Sciatic nerve (tissue), 2 donors: ENCODE measurements around the gene RETREG3. TPM values are rescaled to one million over a fixed set of nuclear protein-coding genes. Genes with fewer than 3 reads are reported as not detected.

Experiments
- ATAC-seq: fragments of 200-7000 bp; cut with Tn5 transposase; one replicate; pipeline ENCODE4 v1.9.1; 2020; ENCODE audit warnings: mild to moderate bottlenecking, moderate library complexity
- DNase-seq: peaks from one replicate; pipeline ENCODE4 v3.0.0-alpha.2; 2020; ENCODE audit warnings: low spot score
- intact Hi-C: fragments of 100-400 bp; cut with DNase I; formaldehyde crosslinking; loops from one replicate; pipeline ENCODE4 v1.14.2; 2022
- total RNA-seq: library from RNA; stranded (reverse); fragmentation: NEBNext Ultra II Directional; extraction: Animal tissue kit (Norgen Biotek cat#: 25700); gene quantifications from one replicate; pipeline ENCODE4 v1.2.1, GENCODE V29; 2021
- donor health status: DM: no; HTN: no; CAD: no.
- donor health status: DM: no; HTN: no; CAD: no.

The RETREG3 gene
- total RNA-seq, 1 donor from 2014 or later, result 47.1 TPM

- ATAC-seq, result peak; percentile 85
- intact Hi-C loops, result no loop called here
- peak; percentile 84 for DNase-seq
Measured at GRCh38 chr17:42578282-42578869, 30.8 kb downstream of the RETREG3 start.

GRCh38 chr17:42577532-42578281 is 31.5 kb downstream of the RETREG3 start, which contains the start of gene PSMC3IP:
PSMC3IP (minus strand) TSS chr17:42577729; CDS start chr17:42577686, 43 bp downstream.
- intact Hi-C loops, result no loop called here
- ATAC-seq (peak; percentile 98), DNase-seq (peak; percentile 98)

- DNase-seq (no peak), ATAC-seq (no peak)
- intact Hi-C loops, result no loop called here
Measured at GRCh38 chr17:42577140-42577531, 32.0 kb downstream of the RETREG3 start.

- ATAC-seq (no peak), DNase-seq (no peak)
- intact Hi-C loops, result no loop called here
Measured at GRCh38 chr17:42574463-42574862, 34.7 kb downstream of the RETREG3 start.

- no peak for DNase-seq
- ATAC-seq, result no peak
- intact Hi-C loops, result no loop called here
Measured at GRCh38 chr17:42573095-42573494, 36.1 kb downstream of the RETREG3 start.

DNA sequence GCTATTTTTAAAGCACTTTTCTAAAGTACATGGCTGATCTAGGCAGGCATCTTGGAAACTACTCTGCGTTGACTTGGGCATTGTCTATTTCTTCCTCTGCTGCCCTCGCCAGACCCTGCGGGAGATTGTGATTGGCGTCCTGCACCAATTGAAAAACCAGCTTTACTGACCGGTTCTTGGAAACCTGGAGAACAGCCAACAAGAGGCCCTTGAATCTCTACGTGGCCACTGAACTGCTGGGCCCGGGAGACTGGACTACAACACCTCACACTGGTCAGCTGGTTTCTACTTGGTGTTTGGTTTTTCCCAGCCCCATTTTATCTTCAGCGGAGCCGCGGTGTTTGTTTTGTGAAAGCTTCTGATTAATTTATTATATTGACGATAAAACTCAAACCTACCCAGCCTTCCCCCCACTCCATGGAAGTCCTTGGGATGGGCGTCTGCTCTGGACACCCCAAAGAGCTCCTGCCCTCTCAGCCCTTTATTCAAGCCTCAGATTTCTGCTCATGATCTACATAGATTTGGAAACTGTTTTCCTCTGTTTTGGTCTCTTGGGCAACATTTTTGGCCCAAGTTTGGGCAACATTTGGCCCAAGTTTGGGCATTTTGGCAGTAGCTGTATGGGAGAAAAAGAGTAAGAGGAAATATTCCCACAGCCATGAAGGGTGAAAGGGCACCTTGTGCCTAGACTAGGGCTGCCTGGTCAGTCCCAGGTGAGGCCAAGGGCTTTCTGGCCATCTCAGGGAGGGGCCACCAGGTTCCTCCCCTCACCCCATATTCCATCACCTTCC is 37.5 kb downstream of the RETREG3 start:
- ATAC-seq (no peak), DNase-seq (no peak)

GRCh38 chr17:42568341-42569111 is 40.6 kb downstream of the RETREG3 start:
- intact Hi-C loops, result no loop called here
- peak; percentile 55 for DNase-seq
- no peak for ATAC-seq

More for the DNA sequence above, 37.5 kb downstream of the RETREG3 start:
- intact Hi-C loops, result no loop called here

DNA sequence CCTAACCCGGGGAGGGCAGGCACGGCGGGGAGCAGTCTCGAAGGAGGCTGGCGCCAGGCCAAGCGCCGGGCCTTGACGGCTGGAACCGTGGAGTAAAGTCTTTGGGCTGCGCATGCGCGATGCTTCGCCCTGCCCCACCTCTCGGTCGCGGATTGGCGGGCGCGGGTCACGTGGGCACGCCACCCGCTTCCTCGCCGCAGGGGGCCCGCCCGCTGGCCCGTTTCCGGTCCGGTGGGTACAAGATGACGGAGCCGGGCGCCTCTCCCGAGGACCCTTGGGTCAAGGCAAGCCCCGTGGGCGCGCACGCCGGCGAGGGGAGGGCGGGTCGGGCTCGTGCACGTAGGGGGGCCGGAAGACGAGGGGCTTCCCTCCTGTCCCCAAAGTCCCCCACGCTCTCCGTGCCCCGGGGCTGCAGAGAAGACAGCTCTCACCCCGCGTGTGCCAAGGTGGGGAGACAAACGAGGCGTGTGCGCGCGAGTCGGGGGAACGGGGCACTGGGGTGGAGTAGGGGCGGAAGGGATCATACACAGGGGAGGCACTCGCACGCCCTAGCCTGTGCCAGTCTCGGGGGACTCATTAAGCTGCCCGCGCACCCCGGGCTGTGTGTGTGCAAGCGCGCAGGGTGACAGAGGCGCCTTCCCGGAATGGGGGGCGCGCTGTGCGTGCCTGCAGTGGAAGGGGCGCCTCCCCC is 42.1 kb downstream of the RETREG3 start, which contains the start of gene MLX:
TSS of gene MLX (plus strand) at position 218 of the 691 bp plus-strand sequence. CDS start at position 243, 25 bp downstream.
- intact Hi-C loops, result no loop called here
- ATAC-seq (peak; percentile 89), DNase-seq (peak; percentile 97)

DNA sequence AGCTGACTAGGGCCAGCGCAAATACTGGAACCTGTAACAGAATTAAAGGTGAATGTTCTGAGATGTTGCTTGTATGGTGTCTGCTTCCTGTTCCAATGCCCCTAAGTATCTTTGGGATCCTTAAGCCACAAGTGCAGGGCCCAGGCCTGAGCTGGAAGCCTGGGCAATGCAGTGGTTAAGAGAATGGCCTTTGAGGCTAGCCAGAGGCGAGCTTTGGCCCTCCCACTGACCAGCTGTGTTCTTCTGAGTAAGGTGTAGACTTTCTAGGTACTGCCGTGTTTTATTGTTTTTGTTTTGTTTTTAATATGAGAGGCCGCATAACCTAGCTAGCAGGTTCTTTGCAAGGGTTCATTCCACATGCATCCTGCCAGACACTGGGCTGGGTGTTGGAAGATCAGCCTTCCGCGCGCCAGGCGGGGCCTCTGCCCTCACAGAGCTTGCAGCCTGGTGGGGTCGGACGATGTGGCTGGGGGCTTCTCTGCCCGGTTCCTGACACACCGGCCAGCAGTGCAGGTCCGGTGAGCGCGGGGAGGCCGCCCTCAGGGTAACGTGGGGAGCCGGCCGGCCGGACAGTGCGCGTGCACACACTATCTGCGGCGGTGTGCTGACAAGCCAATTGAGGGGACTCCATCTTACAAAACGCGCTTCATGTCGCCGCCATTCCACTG is 42.8 kb downstream of the RETREG3 start:
- peak; percentile 25 for ATAC-seq
- no peak for DNase-seq
- intact Hi-C loops, result no loop called here

DNA sequence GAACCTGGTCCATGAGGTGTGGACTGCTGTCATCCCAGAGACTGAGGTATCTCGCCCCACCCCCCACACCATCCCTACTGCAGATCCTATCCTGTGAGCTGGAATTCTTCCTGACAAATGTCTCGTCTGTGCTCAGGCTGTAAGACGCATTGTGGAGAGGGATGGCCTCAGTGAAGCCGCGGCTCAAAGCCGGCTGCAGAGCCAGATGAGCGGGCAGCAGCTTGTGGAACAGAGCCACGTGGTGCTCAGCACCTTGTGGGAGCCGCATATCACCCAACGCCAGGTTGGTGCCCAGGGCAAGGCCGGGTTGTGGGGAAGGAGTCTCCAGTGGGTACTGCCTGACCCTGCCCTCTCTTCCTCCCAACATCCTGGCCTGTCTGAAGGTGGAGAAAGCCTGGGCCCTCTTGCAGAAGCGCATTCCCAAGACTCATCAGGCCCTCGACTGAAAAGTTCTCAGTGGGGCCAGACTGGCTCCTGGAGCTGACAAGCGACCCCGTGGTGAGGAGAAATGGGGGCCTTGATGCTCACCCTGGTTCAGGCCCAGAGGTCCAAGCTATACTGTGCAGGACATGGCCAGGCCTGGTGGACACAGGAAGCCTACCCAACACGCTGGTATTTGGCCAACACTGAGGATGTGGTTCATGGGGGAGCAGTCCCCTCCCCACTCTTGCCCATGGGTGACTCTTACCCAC is 43.5 kb downstream of the RETREG3 start:
- intact Hi-C loops, result no loop called here
- no peak for DNase-seq
- ATAC-seq, result no peak

DNA sequence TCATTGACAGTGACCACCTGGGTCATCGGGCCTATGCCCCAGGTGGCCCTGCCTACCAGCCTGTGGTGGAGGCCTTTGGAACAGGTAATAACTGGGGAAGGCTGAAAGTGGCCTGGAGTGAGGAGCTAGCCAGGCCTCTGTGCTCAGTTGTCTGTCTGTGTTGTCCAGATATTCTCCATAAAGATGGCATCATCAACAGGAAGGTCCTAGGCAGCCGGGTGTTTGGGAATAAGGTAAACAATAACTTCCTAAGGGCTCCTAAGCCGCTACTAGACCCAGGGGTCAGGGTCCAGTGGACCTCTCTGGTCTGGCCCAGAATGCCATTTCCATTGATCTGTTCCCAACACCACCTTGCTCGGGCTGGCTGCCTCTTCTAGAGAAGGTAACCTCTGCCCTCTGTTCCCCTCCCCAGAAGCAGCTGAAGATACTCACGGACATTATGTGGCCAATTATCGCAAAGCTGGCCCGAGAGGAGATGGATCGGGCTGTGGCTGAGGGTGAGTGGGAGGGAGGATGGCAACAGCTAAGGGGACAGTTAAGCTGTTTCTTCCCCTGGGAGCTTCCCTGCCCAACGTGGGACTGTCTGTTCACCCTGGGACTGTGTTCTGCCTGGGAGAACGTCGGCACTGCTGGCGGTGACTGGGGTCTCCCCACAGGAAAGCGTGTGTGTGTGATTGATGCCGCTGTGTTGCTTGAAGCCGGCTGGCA is 44.2 kb downstream of the RETREG3 start:
- ATAC-seq (no peak), DNase-seq (no peak)
- intact Hi-C loops, result no loop called here

- ATAC-seq (no peak), DNase-seq (no peak)
- intact Hi-C loops, result no loop called here
Measured at GRCh38 chr17:42563950-42564349, 45.2 kb downstream of the RETREG3 start.

DNA sequence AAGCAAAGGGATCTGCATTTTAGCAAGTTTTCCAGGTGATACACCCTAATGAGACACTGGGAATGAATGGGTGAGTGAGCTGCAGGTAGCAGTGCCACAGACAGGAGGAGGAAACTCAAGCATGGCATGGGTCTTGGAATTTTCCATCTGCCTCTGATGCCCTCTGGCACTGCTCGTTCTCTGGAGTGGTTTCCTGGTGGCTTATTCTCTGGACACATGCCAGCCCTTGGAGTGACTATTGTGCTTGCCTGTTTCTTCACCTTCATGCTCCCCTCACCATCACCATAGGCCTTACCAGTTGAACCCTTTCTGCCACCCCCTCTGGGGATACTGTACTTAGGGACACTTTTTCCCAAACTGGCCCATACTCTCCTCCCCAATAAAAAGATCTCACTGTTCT is 45.6 kb downstream of the RETREG3 start:
- ATAC-seq, result no peak
- intact Hi-C loops, result no loop called here
- DNase-seq, result no peak

- no peak for DNase-seq
- intact Hi-C loops, result no loop called here
- no peak for ATAC-seq
Measured at GRCh38 chr17:42563143-42563509, 46.0 kb downstream of the RETREG3 start.

DNA sequence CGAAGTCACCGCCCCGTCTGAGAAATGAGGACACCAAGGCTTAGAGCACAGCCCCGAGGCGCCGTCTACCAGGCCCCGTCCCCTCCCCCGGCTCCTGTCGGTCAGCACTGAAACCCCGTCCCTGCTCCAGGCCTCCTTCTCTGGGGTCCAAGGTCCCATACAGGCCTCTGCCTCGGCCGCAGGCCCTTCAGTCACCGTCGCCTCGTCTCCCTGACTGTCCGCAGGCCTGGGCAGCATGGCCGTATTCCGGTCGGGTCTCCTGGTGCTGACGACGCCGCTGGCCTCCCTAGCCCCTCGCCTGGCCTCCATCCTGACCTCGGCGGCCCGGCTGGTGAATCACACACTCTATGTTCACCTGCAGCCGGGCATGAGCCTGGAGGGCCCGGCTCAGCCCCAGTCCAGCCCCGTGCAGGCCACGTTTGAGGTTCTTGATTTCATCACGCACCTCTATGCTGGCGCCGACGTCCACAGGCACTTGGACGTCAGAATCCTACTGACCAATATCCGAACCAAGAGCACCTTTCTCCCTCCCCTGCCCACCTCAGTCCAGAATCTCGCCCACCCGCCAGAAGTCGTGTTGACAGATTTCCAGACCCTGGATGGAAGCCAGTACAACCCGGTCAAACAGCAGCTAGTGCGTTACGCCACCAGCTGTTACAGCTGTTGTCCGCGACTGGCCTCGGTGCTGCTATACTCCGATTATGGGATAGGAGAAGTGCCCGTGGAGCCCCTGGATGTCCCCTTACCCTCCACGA is 46.6 kb downstream of the RETREG3 start:
- peak; percentile 0 for ATAC-seq
- DNase-seq, result no peak

GRCh38 chr17:42561897-42562387 is 47.2 kb downstream of the RETREG3 start, which contains the start of gene COASY:
COASY (plus strand) TSS chr17:42562148; CDS start chr17:42562623, 475 bp downstream.
- DNase-seq, result peak; percentile 98
- intact Hi-C loops, result no loop called here
- ATAC-seq, result peak; percentile 92

More for the DNA sequence above, 46.6 kb downstream of the RETREG3 start:
- intact Hi-C loops, result no loop called here
